Esophagus muscularis mucosa (tissue), 3 donors: ENCODE data around the gene HID1.

ENCODE experiments used
- POLR2A ChIP-seq: fragments of 450-650 bp; IDR thresholded peaks from one replicate; pipeline ENCODE4 v1.6.1; 2017; ENCODE audit warnings: antibody characterized with exemption, moderate library complexity, mild to moderate bottlenecking, low read depth
- POLR2AphosphoS5 ChIP-seq, 2 donors: sonication (generic); formaldehyde crosslinking; IDR thresholded peaks; one replicate each; pipeline ENCODE4 v1.6.1; 2017; ENCODE audit warnings: antibody characterized with exemption in 2 of 2
- TF ChIP-seq, protein P1 (sequence below), 3 experiments: fragments of 200-600 bp in 2 of 3; fragments of 450-650 bp in 1 of 3; sonication (generic) in 2 of 3; IDR thresholded peaks; one replicate each; pipeline ENCODE4 v1.5.1; 2017 to 2019; ENCODE audit warnings: antibody characterized with exemption in 3 of 3, mild to moderate bottlenecking in 2 of 3, moderate library complexity in 1 of 3

DNA sequence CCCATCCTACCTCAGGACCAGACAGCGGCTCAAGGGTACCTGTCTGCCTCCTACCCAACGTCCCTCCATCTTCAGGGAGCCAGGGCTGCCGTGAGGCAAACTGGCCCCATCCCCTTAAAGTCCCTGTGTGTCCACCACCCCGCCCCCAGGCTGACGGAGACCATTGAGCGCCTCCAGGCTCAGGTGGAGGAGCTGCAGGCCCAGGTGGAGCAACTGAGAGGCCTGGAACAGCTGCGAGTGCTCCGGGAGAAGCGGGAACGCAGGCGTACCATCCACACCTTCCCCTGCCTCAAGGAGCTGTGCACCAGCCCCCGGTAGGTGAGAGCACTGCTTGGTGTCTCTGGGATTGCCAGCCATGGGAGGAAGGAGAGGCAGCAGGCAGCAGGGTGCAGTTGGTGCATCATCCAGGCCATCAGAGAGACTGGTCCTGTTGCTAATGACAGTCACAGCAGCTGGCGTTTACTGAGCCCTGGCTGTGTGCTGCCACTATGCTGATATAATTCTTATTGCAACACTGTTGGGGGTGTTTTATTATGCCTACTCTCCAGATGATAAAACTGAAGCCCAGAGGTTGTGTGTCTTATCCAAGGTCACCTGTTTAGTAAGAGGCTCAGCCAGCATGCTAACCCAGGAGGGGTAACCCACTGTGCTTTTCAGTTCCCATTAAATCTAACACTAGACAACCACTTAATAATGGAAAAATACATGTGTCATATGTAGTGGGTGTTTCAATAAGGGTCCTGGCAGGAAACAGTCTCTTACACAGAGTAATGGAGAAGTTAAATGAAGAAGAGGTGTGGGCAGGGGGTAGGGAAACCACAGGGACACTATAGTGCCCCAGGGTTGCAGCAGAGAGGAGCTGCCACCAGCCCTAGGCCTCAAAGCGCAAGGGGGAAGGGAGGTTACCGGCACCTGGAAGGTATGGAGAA is 29.6 kb upstream of the HID1 start:
- TF ChIP-seq, protein P1, sequence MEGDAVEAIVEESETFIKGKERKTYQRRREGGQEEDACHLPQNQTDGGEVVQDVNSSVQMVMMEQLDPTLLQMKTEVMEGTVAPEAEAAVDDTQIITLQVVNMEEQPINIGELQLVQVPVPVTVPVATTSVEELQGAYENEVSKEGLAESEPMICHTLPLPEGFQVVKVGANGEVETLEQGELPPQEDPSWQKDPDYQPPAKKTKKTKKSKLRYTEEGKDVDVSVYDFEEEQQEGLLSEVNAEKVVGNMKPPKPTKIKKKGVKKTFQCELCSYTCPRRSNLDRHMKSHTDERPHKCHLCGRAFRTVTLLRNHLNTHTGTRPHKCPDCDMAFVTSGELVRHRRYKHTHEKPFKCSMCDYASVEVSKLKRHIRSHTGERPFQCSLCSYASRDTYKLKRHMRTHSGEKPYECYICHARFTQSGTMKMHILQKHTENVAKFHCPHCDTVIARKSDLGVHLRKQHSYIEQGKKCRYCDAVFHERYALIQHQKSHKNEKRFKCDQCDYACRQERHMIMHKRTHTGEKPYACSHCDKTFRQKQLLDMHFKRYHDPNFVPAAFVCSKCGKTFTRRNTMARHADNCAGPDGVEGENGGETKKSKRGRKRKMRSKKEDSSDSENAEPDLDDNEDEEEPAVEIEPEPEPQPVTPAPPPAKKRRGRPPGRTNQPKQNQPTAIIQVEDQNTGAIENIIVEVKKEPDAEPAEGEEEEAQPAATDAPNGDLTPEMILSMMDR (IDR thresholded peaks at IDR 0.05), result no peak
- no peak for TF ChIP-seq POLR2A
- TF ChIP-seq POLR2AphosphoS5 (IDR thresholded peaks at IDR 0.05), result no peak
